HG03097 (cell line): ENCODE results near the gene MICAL3.

ENCODE experiments used
- ATAC-seq: cut with Tn5 transposase; IDR thresholded peaks from one replicate; pipeline ENCODE4 v1.9.1; 2021; ENCODE audit not compliant: unreplicated experiment, low FRiP score

MICAL3 gene

GRCh38 chr22:17919276-17920144 is 104.9 kb downstream of the MICAL3 start:
- ATAC-seq, result no peak

- no peak for ATAC-seq
Observed at GRCh38 chr22:17918840-17919239, 105.5 kb downstream of the MICAL3 start.

GRCh38 chr22:17917490-17917983 is 106.8 kb downstream of the MICAL3 start:
- ATAC-seq, result no peak

- no peak for ATAC-seq
Observed at GRCh38 chr22:17916226-17916889, 108.0 kb downstream of the MICAL3 start.

- no peak for ATAC-seq
Observed at GRCh38 chr22:17915676-17916075, 108.7 kb downstream of the MICAL3 start.

GRCh38 chr22:17915188-17915587 is 109.2 kb downstream of the MICAL3 start:
- ATAC-seq, result no peak

GRCh38 chr22:17914474-17914873 is 109.9 kb downstream of the MICAL3 start:
- ATAC-seq, result no peak

- ATAC-seq, result no peak
Observed at GRCh38 chr22:17913801-17914347, 110.5 kb downstream of the MICAL3 start.

GRCh38 chr22:17912945-17913721 is 111.2 kb downstream of the MICAL3 start:
- no peak for ATAC-seq

GRCh38 chr22:17911887-17912286 is 112.5 kb downstream of the MICAL3 start:
- ATAC-seq, result no peak

GRCh38 chr22:17911312-17911705 is 113.1 kb downstream of the MICAL3 start:
- ATAC-seq, result no peak

- no peak for ATAC-seq
Observed at GRCh38 chr22:17910561-17911311, 113.6 kb downstream of the MICAL3 start.

GRCh38 chr22:17907748-17908051 is 116.7 kb downstream of the MICAL3 start:
- ATAC-seq, result no peak

GRCh38 chr22:17906978-17907747 is 117.2 kb downstream of the MICAL3 start:
- ATAC-seq, result no peak

GRCh38 chr22:17905445-17905844 is 118.9 kb downstream of the MICAL3 start:
- ATAC-seq, result no peak

GRCh38 chr22:17903564-17904295 is 120.6 kb downstream of the MICAL3 start:
- no peak for ATAC-seq

GRCh38 chr22:17902960-17903359 is 121.4 kb downstream of the MICAL3 start:
- ATAC-seq, result no peak

- no peak for ATAC-seq
Observed at GRCh38 chr22:17898375-17898774, 126.0 kb downstream of the MICAL3 start.

- ATAC-seq, result no peak
Observed at GRCh38 chr22:17897858-17898257, 126.5 kb downstream of the MICAL3 start.
